ENCODE measurements around the gene FARP2.
"Not testable (repeated sequence)": the region's sequence is repeated elsewhere in the genome, so short reads cannot be mapped to it uniquely, and the experiment has no call there.

FARP2 gene

DNA sequence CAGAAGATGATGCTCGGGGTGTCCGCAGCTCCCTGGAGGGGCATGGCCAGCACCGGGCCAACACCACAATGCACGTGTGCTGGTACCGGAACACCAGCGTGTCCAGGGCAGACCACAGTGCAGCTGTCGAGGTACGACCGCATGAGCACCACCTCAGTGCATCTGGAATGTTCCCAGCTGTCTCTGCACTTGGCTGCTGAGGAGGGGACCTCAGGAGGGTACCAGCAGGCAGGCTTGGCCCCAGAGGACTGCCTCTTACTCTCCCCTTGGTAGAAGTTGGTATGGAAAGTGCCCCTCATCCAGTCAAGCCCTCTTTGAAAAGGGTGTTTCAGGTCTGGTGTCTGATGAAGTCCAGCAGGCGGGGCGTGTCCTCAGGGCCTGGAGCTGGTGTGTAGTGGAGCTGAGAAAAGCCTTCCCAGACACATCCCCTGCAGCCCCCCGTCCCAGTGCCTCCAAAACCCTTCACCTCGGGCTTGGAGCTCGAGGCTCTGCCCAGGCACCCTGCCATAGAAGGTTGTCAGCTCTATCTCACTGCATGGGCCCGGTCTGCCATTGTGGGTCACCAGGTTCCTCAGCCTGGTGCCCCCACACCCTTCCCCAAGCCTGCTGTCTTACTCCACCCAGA lies 135.6 kb downstream of the FARP2 start:
- no peak for DNase-seq

DNA sequence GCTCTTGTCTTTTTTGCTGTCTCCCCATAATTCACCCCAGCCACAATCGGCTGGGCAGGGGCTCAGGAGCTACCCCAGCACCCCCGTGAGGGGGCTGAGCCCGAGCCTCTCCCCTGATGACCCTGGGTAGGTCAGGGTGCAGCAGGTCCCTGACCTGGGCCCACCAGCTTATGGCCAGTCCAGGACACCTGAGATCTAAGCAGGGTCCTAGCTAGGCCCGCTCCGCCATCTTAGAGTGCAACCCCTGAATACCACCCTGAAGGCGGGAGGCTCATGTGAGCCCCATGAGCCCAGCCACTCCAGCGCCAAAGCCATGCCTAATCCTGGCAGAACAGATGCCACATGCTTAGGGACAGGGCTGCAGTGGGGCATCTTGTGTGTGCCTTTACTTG lies 136.1 kb downstream of the FARP2 start:
- DNase-seq = no peak

DNA sequence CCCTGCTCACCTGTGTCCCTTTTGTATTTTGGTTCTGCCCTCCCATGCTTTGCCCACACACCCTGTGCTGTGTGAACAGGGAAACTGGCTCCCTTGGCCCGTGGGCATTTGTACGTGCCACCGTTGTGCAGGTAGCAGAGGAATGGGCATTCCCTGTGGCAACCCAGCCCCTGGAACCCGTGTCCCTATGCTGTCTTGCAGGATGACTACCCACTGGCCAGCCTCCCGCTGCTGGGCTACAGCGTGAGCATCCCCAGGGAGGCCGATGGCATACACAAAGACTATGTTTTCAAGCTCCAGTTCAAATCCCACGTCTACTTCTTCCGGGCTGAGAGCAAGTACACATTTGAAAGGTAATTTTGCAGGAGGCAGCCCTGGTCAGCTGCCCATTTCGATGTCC lies 137.0 kb downstream of the FARP2 start:
- DNase-seq = no peak

DNA sequence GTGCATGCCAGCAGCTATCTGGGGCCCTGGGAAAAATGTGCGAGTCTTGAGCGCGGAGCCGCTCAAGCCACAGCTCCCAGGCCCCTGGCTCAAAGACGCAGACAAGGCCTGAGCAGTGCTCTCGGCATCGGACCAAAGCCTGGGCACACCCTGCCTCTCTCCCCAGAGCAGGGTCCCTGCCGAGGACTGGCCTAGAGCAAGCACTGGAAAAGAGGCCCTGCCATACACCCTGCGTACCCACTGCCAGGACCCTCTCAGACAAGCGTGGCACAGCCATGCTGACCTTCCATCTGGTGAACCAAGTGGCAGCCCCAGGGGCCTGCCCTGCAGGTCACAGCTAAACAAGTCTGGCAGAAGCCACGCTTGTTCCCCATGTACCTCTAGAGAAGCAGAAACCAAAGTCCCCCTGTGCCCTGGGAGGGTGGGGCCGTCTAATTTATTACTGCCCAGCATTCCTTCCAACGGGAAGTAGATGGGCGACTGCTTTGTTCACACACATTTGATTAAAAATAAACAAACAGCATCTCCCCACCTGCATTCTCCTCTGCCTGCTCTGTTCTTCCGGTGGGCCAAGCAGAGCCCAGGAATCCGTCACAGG lies 138.3 kb downstream of the FARP2 start:
- DNase-seq = no peak

DNA sequence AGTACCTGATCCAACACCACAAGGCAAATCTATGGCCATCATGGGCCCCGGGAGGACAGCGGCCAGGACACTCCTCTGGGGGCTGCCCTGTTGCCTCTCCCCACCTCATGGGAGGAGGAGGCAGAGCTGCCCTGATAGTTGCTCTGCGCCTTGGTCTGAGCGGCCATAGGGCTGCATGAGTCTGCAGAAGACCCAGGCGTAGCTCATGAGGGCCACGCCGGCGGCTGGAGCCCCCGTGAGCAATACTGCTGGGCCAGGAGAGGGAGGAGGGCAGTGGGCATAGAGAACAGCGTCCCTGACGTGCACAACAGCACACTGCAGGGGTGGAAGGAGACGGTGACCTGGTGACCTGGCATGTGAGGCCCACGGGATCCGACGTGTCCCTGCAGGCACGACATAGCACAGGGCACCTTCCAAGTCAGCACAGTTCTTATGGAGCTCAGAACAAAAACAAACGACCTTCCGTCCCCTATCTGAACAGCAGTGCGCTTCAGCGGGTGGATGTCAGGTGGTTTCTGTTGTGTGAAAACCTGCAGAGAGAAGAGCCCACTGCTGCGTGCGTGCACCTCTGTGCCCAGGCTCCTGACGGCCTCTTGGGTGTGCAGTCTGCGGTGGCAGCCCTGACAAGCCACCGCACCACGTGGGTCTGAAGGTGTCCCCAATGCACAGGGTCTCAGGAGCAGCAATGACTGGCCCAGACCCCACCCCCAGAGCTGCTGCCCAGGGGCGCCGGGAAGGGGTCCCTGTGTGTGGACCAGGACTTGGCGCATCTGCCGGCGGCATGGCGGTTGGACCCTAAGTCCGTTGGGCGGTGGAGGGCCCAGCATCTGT lies 139.3 kb downstream of the FARP2 start:
- DNase-seq = no peak

- no peak for DNase-seq
These were observed 140.1 kb downstream of the FARP2 start for GRCh38 chr2:241496003-241496707.

DNA sequence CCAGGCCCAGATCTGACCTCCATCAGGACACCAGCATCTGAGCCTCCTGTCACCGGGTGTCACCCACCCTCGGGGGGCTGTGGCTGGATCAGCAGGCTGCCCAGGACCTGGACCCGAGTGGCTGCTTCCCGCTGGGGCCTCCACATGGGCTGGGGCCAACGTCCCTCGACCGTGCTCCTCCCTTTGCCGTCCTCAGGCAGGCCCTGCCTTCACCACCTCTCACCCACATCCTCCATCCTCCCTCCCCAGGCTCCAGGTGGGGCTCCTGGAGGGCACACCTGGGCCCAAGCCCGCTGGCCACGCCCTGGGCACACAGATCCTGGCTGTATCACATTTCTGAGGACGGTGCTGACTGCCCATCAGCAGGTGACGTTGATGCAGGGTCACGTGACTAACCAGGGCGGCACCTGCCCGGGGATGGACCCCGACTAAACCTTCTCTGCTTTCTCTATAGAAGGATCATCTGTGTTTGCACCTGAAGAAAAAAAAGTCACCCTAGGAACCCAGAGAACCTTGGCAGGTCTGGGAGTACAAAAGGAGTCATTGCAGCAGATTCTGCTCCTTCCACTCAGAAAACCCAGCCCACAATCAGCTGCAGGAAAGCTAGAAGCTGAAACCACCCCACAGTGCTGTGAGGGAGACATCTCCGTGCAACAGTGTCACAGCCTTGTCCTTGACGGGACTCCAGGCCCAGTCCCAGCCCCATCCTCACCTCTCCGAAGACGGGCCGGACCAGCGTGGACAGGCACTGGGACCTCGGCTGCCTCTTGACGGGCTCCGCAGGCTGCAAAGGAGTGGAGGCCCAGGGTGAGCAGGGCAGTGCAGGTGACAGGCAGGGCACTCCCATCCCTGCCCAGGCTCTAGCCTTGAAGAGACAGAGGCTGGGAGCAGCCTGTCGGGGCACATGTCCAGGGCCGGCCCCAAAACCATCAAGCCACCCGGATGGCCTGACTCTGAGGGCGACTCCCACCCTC lies 141.1 kb downstream of the FARP2 start:
- DNase-seq = no peak

DNA sequence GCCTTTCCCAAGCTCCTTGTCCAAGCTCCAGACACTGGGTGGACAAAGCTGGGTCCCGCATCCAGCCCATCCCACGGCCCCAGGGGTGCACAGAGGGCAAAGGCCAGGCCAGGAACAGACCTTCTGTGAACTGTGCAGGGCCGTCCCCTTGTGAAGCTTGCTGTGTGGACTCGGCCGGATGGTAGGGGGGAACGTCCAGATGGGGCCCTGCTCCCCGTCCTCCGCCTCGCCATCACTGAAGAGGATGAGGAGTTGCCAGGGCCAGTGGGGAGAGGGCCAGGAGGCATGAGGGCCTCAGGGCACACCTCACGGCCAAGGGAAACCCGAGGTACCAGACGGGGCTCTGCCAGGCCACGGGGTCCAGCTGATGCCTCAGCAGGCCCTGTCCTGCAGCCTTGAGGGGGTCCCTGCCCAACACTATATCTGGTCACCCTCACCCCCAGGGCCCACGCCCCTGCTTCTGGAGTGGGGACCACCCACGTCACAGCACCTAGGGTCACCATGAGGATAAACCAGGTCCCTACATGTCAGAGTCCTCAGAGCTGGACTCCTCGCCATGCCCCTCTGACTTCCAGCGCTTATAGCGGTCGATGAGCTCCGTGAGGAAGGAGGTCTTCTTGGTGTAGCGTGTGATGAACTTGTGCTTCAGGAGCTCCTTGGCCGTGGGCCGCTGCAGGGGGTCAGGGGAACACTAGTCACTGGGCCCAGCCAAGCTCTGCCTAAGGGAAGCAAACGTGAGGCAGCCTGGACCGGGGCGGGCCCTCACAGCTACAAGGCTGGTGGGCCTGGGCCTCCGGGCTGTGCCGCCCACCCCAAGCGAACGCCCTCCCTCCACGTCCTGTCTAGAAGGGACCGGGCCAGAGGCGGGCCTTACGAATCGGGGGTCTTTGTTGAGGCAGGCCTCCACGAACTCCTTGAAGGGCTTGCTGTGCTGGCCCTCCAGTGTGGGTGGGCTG lies 142.3 kb downstream of the FARP2 start:
- DNase-seq = no peak

DNA sequence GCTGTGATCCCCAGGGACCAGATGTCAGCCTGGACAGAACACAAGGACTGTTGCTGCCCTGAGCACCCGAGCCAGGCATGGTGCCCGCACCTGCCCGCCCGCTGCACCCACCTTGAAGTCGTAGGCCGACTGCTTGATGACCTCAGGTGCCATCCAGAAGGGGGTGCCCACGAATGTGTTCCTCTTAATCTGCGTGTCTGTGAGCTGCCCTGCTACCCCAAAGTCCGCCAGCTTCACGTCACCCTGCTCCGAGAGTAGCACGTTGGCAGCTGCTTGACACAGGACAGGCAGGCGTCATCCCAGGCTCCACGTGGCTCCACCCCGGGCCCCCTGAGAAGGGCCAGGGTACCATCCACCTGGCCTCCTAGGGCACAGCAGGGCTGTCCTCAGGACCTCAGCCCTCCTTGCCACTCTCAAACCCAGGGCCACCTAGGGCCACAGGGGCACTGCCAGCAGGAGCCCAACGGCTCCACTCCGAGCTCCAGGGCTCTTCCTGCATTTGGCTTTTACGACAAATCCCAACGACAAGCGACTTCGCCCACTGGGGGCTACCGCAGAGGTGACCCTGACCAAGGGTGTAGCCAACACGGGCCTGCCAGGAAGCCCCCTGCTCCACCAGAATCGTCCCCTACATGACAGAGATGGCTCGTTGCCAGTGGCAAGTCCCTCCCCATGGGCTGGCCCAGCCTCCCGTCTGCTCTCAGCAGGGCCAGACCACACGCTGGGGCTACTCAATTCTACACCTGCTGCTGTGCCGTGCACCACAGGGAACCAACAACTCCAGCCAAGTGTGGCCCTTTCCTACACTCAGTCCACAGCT lies 143.3 kb downstream of the FARP2 start:
- no peak for DNase-seq

DNA sequence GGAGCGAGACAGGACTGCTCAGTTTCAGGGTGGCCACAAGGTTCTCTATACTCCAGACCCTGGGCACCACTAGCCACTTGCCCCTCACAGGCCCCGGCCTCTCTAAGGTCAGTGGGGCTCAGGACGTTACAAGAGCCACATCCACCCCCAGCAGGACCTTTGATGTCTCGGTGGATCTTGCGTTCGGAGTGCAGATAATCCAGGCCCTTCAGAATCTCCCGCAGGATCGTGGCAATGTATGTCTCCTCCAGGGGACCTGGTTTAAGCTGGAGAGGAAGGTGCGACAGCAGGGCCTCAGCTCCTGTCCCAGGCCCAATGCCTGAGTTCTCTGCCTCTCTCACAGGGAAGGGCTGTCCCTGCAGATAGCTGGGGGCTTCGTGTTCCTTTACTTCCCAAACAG lies 143.9 kb downstream of the FARP2 start:
- no peak for DNase-seq

GRCh38 chr2:241500431-241500975 lies 144.4 kb downstream of the FARP2 start:
- no peak for DNase-seq

DNA sequence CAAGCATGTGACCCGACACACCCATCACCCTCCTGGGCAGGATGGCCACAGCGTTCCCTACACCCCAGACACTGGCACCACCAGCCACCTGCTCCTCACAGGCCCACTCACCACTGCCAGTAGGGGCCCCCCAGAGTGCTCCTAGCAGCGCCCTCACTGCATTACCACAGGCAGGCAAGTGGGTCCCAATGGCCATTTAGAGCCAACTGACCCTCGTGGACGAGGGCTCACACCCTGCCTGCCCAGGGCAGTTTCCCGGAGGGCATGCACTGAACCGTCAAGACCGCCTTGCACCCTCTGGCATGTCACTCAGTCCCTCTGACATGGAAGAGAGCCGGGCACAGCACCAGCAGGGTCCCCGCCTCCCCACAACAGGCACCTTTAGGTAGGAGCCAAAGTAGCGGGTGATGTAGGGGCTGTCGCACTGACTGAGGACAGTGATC lies 145.0 kb downstream of the FARP2 start:
- no peak for DNase-seq

- DNase-seq = no peak
These were observed 145.5 kb downstream of the FARP2 start for GRCh38 chr2:241501551-241501950.

DNA sequence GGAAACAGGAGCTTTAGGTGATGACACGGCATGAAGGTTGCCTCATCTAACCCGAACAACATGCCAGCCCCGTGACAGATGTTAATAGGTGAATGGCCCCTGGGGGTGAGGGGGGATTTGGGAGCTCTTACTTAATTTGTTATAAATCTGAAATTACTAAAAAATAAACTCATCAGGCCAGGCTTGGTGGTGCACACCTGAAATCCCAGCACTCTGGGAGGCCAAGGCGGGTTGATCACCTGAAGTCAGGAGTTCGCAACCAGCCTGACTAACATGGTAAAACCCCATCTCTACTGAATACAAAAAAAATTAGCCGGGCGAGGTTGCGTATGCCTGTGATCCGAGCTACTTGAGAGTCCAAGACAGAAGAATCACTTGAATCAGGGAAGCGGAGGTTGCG lies 146.2 kb downstream of the FARP2 start:
- no peak for DNase-seq

- DNase-seq = no peak
These were observed 147.8 kb downstream of the FARP2 start for GRCh38 chr2:241503776-241504392.

GRCh38 chr2:241505086-241505780 lies 149.1 kb downstream of the FARP2 start:
- DNase-seq = no peak

DNA sequence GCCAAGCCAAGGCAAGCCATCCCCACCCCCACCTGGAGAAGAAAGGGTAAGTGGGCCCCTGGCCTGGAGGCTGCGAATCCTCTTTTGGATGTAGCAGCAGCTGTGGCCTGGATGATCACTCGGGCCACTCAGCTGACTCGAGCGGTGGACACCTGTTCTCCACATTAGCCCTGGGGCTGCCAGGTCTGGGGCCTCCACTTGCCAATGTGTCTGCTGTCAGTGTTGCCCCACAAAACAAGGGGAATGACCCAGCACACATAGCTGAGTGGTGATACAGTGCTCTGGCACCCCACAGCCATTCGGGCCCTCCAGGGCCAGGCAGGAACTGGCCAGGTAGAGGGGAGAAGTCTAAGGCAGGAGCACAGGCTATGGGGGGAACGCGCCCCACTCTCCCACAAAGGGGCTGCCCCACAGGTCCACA lies 149.7 kb downstream of the FARP2 start:
- DNase-seq = no peak

DNA sequence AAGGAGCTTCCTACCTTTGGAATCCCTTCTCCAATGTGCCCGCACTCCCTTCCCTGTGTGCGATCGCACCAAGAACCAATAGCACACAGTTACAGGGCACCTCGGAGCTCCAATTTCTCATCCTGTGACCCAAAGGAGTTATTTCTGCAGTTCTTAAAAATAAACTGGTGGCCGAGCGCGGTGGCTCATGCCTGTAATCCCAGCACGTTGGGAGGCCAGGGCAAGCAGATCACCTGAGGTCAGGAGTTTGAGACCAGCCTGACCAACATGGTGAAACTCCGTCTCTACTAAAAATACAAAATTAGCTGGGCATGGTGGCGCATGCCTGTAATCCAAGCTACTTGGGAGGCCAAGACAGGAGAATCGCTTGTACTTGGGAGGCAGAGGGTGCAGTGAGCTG lies 150.2 kb downstream of the FARP2 start:
- DNase-seq = not testable (repeated sequence)
